Keratinocyte (primary cell): ENCODE measurements around the gene DGKZ. TPM values are rescaled to one million over a fixed set of nuclear protein-coding genes. Genes with fewer than 3 reads are reported as not detected.

Experiments
- DNase-seq: peaks from one replicate; pipeline ENCODE4 v3.0.0-alpha.2; 2011; ENCODE audit warnings: low read depth, missing footprints, low spot score
- FAIRE-seq: peaks from 2 replicates; lab custom pipeline; 2011; peaks lifted over from hg19 to GRCh38; lab: Jason Lieb, UNC
- H2AFZ ChIP-seq: 2 replicates; pipeline ENCODE4 v1.6.0; 2012; ENCODE audit warnings: low read length, control low read depth, inconsistent platforms; ENCODE audit not compliant: control insufficient read depth
- H3K27ac ChIP-seq: 2 replicates; pipeline ENCODE4 v1.5.1; 2011; ENCODE audit warnings: low read length; ENCODE audit not compliant: control insufficient read depth, insufficient read depth
- H3K27me3 ChIP-seq: 3 replicates; pipeline ENCODE4 v1.6.0; 2011; ENCODE audit warnings: low read length; ENCODE audit not compliant: control insufficient read depth, insufficient read depth; ENCODE audit errors: extremely low read depth
- H3K36me3 ChIP-seq, 2 experiments: 2 replicates in 1 of 2; 3 replicates in 1 of 2; pipeline ENCODE4 v1.5.1; 2011; ENCODE audit warnings: low read length in 2 of 2, mild to moderate bottlenecking in 1 of 2; ENCODE audit not compliant: control insufficient read depth in 2 of 2, insufficient read depth in 2 of 2; ENCODE audit errors: extremely low read depth in 1 of 2
- H3K4me1 ChIP-seq: 3 replicates; pipeline ENCODE4 v1.5.1; 2011; ENCODE audit warnings: low read length; ENCODE audit not compliant: control insufficient read depth, insufficient read depth; ENCODE audit errors: extremely low read depth
- H3K4me2 ChIP-seq: 3 replicates; pipeline ENCODE4 v1.6.0; 2011; ENCODE audit warnings: low read depth, low read length; ENCODE audit not compliant: control insufficient read depth, insufficient read depth; ENCODE audit errors: extremely low read depth
- H3K4me3 ChIP-seq, 3 experiments: fragments of 200-600 bp in 1 of 3; sonication (generic) in 1 of 3; 2 replicates in 2 of 3; 3 replicates in 1 of 3; pipeline ENCODE4 v1.5.1; 2011 to 2016; ENCODE audit warnings: low read length in 3 of 3, mild to moderate bottlenecking in 3 of 3, control low read depth in 2 of 3, inconsistent platforms in 1 of 3, low read depth in 1 of 3, mixed read lengths in 1 of 3, mixed run types in 1 of 3, moderate library complexity in 1 of 3; ENCODE audit not compliant: control insufficient read depth in 2 of 3, insufficient read depth in 2 of 3; ENCODE audit errors: extremely low read depth in 1 of 3
- H3K79me2 ChIP-seq: 2 replicates; pipeline ENCODE4 v1.6.0; 2012; ENCODE audit warnings: low read length; ENCODE audit not compliant: control insufficient read depth, insufficient read depth
- H3K9ac ChIP-seq: 3 replicates; pipeline ENCODE4 v1.6.0; 2011; ENCODE audit warnings: low read length; ENCODE audit not compliant: control insufficient read depth, insufficient read depth; ENCODE audit errors: extremely low read depth
- H3K9me1 ChIP-seq: 3 replicates; pipeline ENCODE4 v1.6.0; 2011; ENCODE audit warnings: low read length; ENCODE audit not compliant: control insufficient read depth, insufficient read depth; ENCODE audit errors: extremely low read depth
- H3K9me3 ChIP-seq: 2 replicates; pipeline ENCODE4 v1.5.1; 2012; ENCODE audit warnings: low read depth, low read length; ENCODE audit not compliant: control insufficient read depth
- H4K20me1 ChIP-seq: 3 replicates; pipeline ENCODE4 v1.6.0; 2011; ENCODE audit warnings: low read length; ENCODE audit not compliant: control insufficient read depth, insufficient read depth; ENCODE audit errors: extremely low read depth
- CTCF ChIP-seq, 3 experiments: IDR thresholded peaks in 1 of 3; conservative IDR thresholded peaks in 1 of 3; optimal IDR thresholded peaks in 1 of 3; 2 replicates in 2 of 3; 3 replicates in 1 of 3; pipeline versions ENCODE3 to v1.5.1; 2011; ENCODE audit warnings: low read length in 3 of 3, mild to moderate bottlenecking in 3 of 3, moderate library complexity in 2 of 3, control low read depth in 1 of 3, inconsistent platforms in 1 of 3; ENCODE audit not compliant: insufficient read depth in 2 of 3; ENCODE audit errors: extremely low read depth in 1 of 3
- EZH2 ChIP-seq: IDR thresholded peaks from one replicate; pipeline ENCODE4 v1.6.1; 2012; ENCODE audit warnings: inconsistent platforms, mild to moderate bottlenecking, low read length, moderate library complexity
- dilution Hi-C: fragments of 300-500 bp; cut with MboI; formaldehyde crosslinking; loops from one replicate; pipeline ENCODE4 v1.7.0; 2020; ENCODE audit warnings: low sequenced_read_pairs; ENCODE audit not compliant: extremely low pct_ligation_motif_present
- polyA plus RNA-seq, 5 experiments: library from polyadenylated mRNA; depleted of rRNA in 3 of 5; stranded (reverse) in 3 of 5; stranded (forward) in 1 of 5; unstranded in 1 of 5; fragments of >200 nt; gene quantifications; 1 replicate in 1 of 5; 2 replicates in 3 of 5; 3 replicates in 1 of 5; pipeline versions ENCODE4 v1.2.1 to v1.2.3, GENCODE V29; 2011 to 2012; ENCODE audit warnings: missing spikeins in 2 of 5, low read depth in 1 of 5, low replicate concordance in 1 of 5

Gene DGKZ
- polyA plus RNA-seq, 1 donor (not counting 4 experiments of a cell fraction or from before 2014, with no cell fraction given) = 23.3 TPM

- Histone ChIP-seq H3K4me3 (no peak overlapping the region), H4K20me1 (no peaks in the 10 kb centered on the region), H3K9me3 (no peaks in the 10 kb centered on the region), H3K9ac (no peak overlapping the region), H3K27ac (no peak overlapping the region), H3K4me2 (peak overlapping the region; percentile 54), H3K36me3 (no peaks in the 10 kb centered on the region), H3K9me1 (no peaks in the 10 kb centered on the region), H3K4me1 (peaks cover 15% of the 10 kb centered on the region), H3K79me2 (no peaks in the 10 kb centered on the region), H3K27me3 (peaks cover 7% of the 10 kb centered on the region), H2AFZ (peak overlapping the region; percentile 84)
- FAIRE-seq = peak; percentile 64
- no peak for DNase-seq
- dilution Hi-C loops = no loop called here
- TF ChIP-seq EZH2 (no peak), CTCF (optimal IDR thresholded peaks at IDR 0.05 in 1 of 3, IDR thresholded peaks at IDR 0.05 in 1 of 3, conservative IDR thresholded peaks at IDR 0.05 in 1 of 3; ENCODE audit: extremely low read depth in 1 of 3, insufficient read depth in 2 of 3, low read length in 3 of 3) (no peak)
Observed at GRCh38 chr11:46338636-46338987, 8.7 kb upstream of the DGKZ start.

GRCh38 chr11:46338988-46339666 lies 8.1 kb upstream of the DGKZ start:
- Histone ChIP-seq H3K4me3 (no peak overlapping the region), H3K9me1 (no peaks in the 10 kb centered on the region), H3K36me3 (no peaks in the 10 kb centered on the region), H3K4me1 (peaks cover 20% of the 10 kb centered on the region), H3K79me2 (no peaks in the 10 kb centered on the region), H2AFZ (peak overlapping the region; percentile 84), H3K9ac (no peak overlapping the region), H3K9me3 (no peaks in the 10 kb centered on the region), H4K20me1 (no peaks in the 10 kb centered on the region), H3K27me3 (peaks cover 2% of the 10 kb centered on the region), H3K27ac (no peak overlapping the region), H3K4me2 (peak overlapping the region; percentile 54)
- FAIRE-seq (no peak), DNase-seq (no peak)
- dilution Hi-C loops = no loop called here
- TF ChIP-seq CTCF (optimal IDR thresholded peaks at IDR 0.05 in 1 of 3, IDR thresholded peaks at IDR 0.05 in 1 of 3, conservative IDR thresholded peaks at IDR 0.05 in 1 of 3; ENCODE audit: extremely low read depth in 1 of 3, insufficient read depth in 2 of 3, low read length in 3 of 3) = peak in 1 of 3 experiments; percentile 9
- TF ChIP-seq EZH2 = no peak
